ENCODE measurements around the gene PAK5. TPM values are rescaled to one million over a fixed set of nuclear protein-coding genes. Genes with fewer than 3 reads are reported as not detected.

PAK5 gene
- total and polyA plus RNA-seq, 2 donors (not counting 1 experiment from before 2014, with no cell fraction given) = not detected

GRCh38 chr20:9884061-9884460 is 45.2 kb upstream of the PAK5 start:
- H3K4me1 ChIP-seq (ENCODE audit: control insufficient read depth in 2 of 2, insufficient read depth in 2 of 2, low read length in 2 of 2) = no peaks in the 10 kb centered on the region
- peaks cover 0 to 3% (median 1%) of the 10 kb centered on the region in 3 donors for H3K9me3 ChIP-seq (ENCODE audit: control extremely low read depth in 1 of 3, control insufficient read depth in 2 of 3, insufficient read depth in 1 of 3, low read length in 2 of 3)
- H3K79me2 ChIP-seq (ENCODE audit: control insufficient read depth, insufficient read depth, low read length) = no peaks in the 10 kb centered on the region
- DNase-seq (no peak), ATAC-seq (ENCODE audit: low read depth) (no peak)
- Mint-ChIP-seq H3K4me3 (no peak overlapping the region), H3K27me3 (peaks cover 8% of the 10 kb centered on the region), H3K9me3 (ENCODE audit: insufficient read depth) (peaks cover 2% of the 10 kb centered on the region), H3K27ac (no peak overlapping the region), H3K4me1 (no peaks in the 10 kb centered on the region)
- no peak overlapping the region for H2AFZ ChIP-seq (ENCODE audit: insufficient read depth, low read depth, low read length, poor library complexity, severe bottlenecking)
- WGBS (ENCODE audit: insufficient coverage) = no CpG with 5 or more reads among the region's 1 CpG
- no peaks in the 10 kb centered on the region for H3K36me3 ChIP-seq (replicated peaks in 1 of 2; ENCODE audit: control extremely low read depth in 1 of 2, control insufficient read depth in 1 of 2, extremely low read depth in 1 of 2, insufficient read depth in 2 of 2, low read length in 1 of 2)
- ChIA-PET CTCF (no interaction called here), POLR2A (no interaction called here)
- H3K27ac ChIP-seq (ENCODE audit: low read length in 2 of 2) = no peak overlapping the region
- no peak overlapping the region for H3K4me2 ChIP-seq (replicated peaks; ENCODE audit: low read depth, low read length, poor library complexity, severe bottlenecking)
- no peaks in the 10 kb centered on the region for H4K20me1 ChIP-seq (ENCODE audit: control insufficient read depth, insufficient read depth, low read length, poor library complexity, severe bottlenecking)
- H3K27me3 ChIP-seq (replicated peaks in 1 of 4; ENCODE audit: control extremely low read depth in 1 of 4, control insufficient read depth in 3 of 4, insufficient read depth in 4 of 4, low read length in 3 of 4) = no peaks in the 10 kb centered on the region
- intact Hi-C loops (cut with micrococcal nuclease) = no loop called here
- H3K9ac ChIP-seq (ENCODE audit: low read length) = no peak overlapping the region
- TF ChIP-seq EZH2 (IDR thresholded peaks at IDR 0.05; ENCODE audit: borderline replicate concordance, insufficient read depth, low read depth, low read length, poor library complexity, severe bottlenecking) (no peak), CTCF (IDR thresholded peaks at IDR 0.05) (no peak)
- H3K4me3 ChIP-seq (ENCODE audit: control extremely low read depth in 1 of 5, extremely low read depth in 1 of 5, insufficient read depth in 1 of 5, low read depth in 2 of 5, low read length in 4 of 5) = no peak overlapping the region

- H3K4me3 ChIP-seq (ENCODE audit: control extremely low read depth in 1 of 5, extremely low read depth in 1 of 5, insufficient read depth in 1 of 5, low read depth in 2 of 5, low read length in 4 of 5) = no peak overlapping the region
- Mint-ChIP-seq H3K4me3 (no peak overlapping the region), H3K4me1 (no peaks in the 10 kb centered on the region), H3K27ac (no peak overlapping the region), H3K9me3 (ENCODE audit: insufficient read depth) (peaks cover 2% of the 10 kb centered on the region), H3K27me3 (no peaks in the 10 kb centered on the region)
- H3K9ac ChIP-seq (ENCODE audit: low read length) = no peak overlapping the region
- DNase-seq (no peak), ATAC-seq (ENCODE audit: low read depth) (no peak)
- H3K36me3 ChIP-seq (replicated peaks in 1 of 2; ENCODE audit: control extremely low read depth in 1 of 2, control insufficient read depth in 1 of 2, extremely low read depth in 1 of 2, insufficient read depth in 2 of 2, low read length in 1 of 2) = no peaks in the 10 kb centered on the region
- H3K27ac ChIP-seq (ENCODE audit: low read length in 2 of 2) = no peak overlapping the region
- no peaks in the 10 kb centered on the region for H3K79me2 ChIP-seq (ENCODE audit: control insufficient read depth, insufficient read depth, low read length)
- no peak for TF ChIP-seq CTCF (IDR thresholded peaks at IDR 0.05)
- no peak for TF ChIP-seq EZH2 (IDR thresholded peaks at IDR 0.05; ENCODE audit: borderline replicate concordance, insufficient read depth, low read depth, low read length, poor library complexity, severe bottlenecking)
- H3K4me2 ChIP-seq (replicated peaks; ENCODE audit: low read depth, low read length, poor library complexity, severe bottlenecking) = no peak overlapping the region
- ChIA-PET POLR2A (no interaction called here), CTCF (no interaction called here)
- H3K9me3 ChIP-seq (ENCODE audit: control extremely low read depth in 1 of 3, control insufficient read depth in 2 of 3, insufficient read depth in 1 of 3, low read length in 2 of 3) = no peaks in the 10 kb centered on the region
- intact Hi-C loops (cut with micrococcal nuclease) = no loop called here
- no peaks in the 10 kb centered on the region for H3K27me3 ChIP-seq (replicated peaks in 1 of 4; ENCODE audit: control extremely low read depth in 1 of 4, control insufficient read depth in 3 of 4, insufficient read depth in 4 of 4, low read length in 3 of 4)
- H2AFZ ChIP-seq (ENCODE audit: insufficient read depth, low read depth, low read length, poor library complexity, severe bottlenecking) = no peak overlapping the region
- no peaks in the 10 kb centered on the region for H3K4me1 ChIP-seq (ENCODE audit: control insufficient read depth in 2 of 2, insufficient read depth in 2 of 2, low read length in 2 of 2)
- no peaks in the 10 kb centered on the region for H4K20me1 ChIP-seq (ENCODE audit: control insufficient read depth, insufficient read depth, low read length, poor library complexity, severe bottlenecking)
- WGBS (ENCODE audit: insufficient coverage) = 83% methylated on average over 1 of the region's 3 CpGs
Observed at GRCh38 chr20:9877932-9878495, 39.1 kb upstream of the PAK5 start.

Measured in B cell (primary cell).